HepG2 (cell line): ENCODE results near the gene SLC5A6. TPM values are rescaled to one million over a fixed set of nuclear protein-coding genes. Genes with fewer than 3 reads are reported as not detected.
A peak's percentile ranks its signal among the peaks of the same experiment; 100 is the strongest.

Source experiments
- ATAC-seq: fragments of 200-7000 bp; cut with Tn5 transposase; 3 replicates; pipeline ENCODE4 v1.9.1; 2020; ENCODE audit warnings: mild to moderate bottlenecking, moderate library complexity
- BruUV-seq: library from RNA; stranded (reverse); fragments of 400-500 nt; replicated peaks from 2 replicates; lab custom pipeline; 2021; lab: Mats Ljungman, UMichigan
- CTCF ChIA-PET: fragments of 300-600 bp; formaldehyde crosslinking; extraction: SDS; loops from one replicate; lab custom pipeline; 2021; ENCODE audit warnings: low total read pairs, inconsistent platforms, low intra/inter-chr PET ratio; lab: Yijun Ruan, JAX
- POLR2A ChIA-PET: fragments of 350-600 bp; sonication (Branson Sonifier 250); formaldehyde crosslinking; loops from one replicate; lab custom pipeline; 2020; ENCODE audit warnings: antibody characterized with exemption, inconsistent platforms; lab: Yijun Ruan, JAX
- DNase-seq: peaks from one replicate; pipeline ENCODE4 v3.0.0-alpha.2; 2015; ENCODE audit warnings: low spot score
- FAIRE-seq: peaks from 3 replicates; lab custom pipeline; 2011; peaks lifted over from hg19 to GRCh38; lab: Jason Lieb, UNC
- H2AFZ ChIP-seq: one replicate; pipeline ENCODE4 v1.6.1; 2011; ENCODE audit warnings: low read length, inconsistent platforms
- H3K27ac ChIP-seq: fragments of 300-600 bp; 3 replicates; pipeline ENCODE4 v1.8.0; 2011; ENCODE audit warnings: mixed run types, mild to moderate bottlenecking, mixed read lengths, low read length, inconsistent platforms; ENCODE audit not compliant: insufficient read depth; ENCODE audit errors: extremely low read length
- H3K27me3 ChIP-seq, 2 experiments: fragments of 200-600 bp in 1 of 2; 2 replicates in 1 of 2; 3 replicates in 1 of 2; pipeline versions ENCODE4 v1.6.0 to v1.8.0; 2011; ENCODE audit warnings: low read length in 2 of 2, mild to moderate bottlenecking in 2 of 2, moderate library complexity in 2 of 2, inconsistent platforms in 1 of 2; ENCODE audit not compliant: insufficient read depth in 2 of 2, control insufficient read depth in 1 of 2
- H3K36me3 ChIP-seq, 2 experiments: fragments of 200-600 bp in 1 of 2; replicated peaks in 1 of 2; 2 replicates in 1 of 2; 3 replicates in 1 of 2; pipeline versions ENCODE4 v1.5.1 to v1.8.0; 2011; ENCODE audit warnings: low read length in 2 of 2, inconsistent platforms in 1 of 2; ENCODE audit not compliant: insufficient read depth in 2 of 2, control insufficient read depth in 1 of 2
- H3K4me1 ChIP-seq: 2 replicates; pipeline ENCODE4 v1.5.1; 2012; ENCODE audit warnings: low read length, inconsistent platforms; ENCODE audit not compliant: insufficient read depth
- H3K4me2 ChIP-seq: 2 replicates; pipeline ENCODE4 v1.6.0; 2011; ENCODE audit warnings: low read depth, low read length, inconsistent platforms
- H3K4me3 ChIP-seq, 3 experiments: fragments of 200-600 bp in 1 of 3; sonication (generic), shearing (Covaris generic) in 1 of 3; replicated peaks in 1 of 3; 2 replicates each; pipeline ENCODE4 v1.5.1; 2011 to 2016; ENCODE audit warnings: low read length in 3 of 3, inconsistent platforms in 2 of 3, low read depth in 2 of 3, mild to moderate bottlenecking in 2 of 3, control low read depth in 1 of 3, mixed read lengths in 1 of 3; ENCODE audit not compliant: insufficient read depth in 1 of 3
- H3K79me2 ChIP-seq: one replicate; pipeline ENCODE4 v1.6.1; 2011; ENCODE audit warnings: low read length, inconsistent platforms; ENCODE audit not compliant: insufficient read depth
- H3K9ac ChIP-seq: 2 replicates; pipeline ENCODE4 v1.6.0; 2011; ENCODE audit warnings: mild to moderate bottlenecking, low read depth, low read length, inconsistent platforms; ENCODE audit not compliant: insufficient read depth
- H3K9me3 ChIP-seq: 2 replicates; pipeline ENCODE4 v1.5.1; 2012; ENCODE audit warnings: mild to moderate bottlenecking, low read length
- H4K20me1 ChIP-seq: 2 replicates; pipeline ENCODE4 v1.6.0; 2011; ENCODE audit warnings: inconsistent platforms, mild to moderate bottlenecking, low read length, moderate library complexity; ENCODE audit not compliant: insufficient read depth
- CREB1 ChIP-seq, 2 experiments: fragments of 450-650 bp in 1 of 2; IDR thresholded peaks; 2 replicates each; pipeline ENCODE4 v1.6.1; 2016 to 2017; ENCODE audit warnings: control low read depth in 1 of 2, mild to moderate bottlenecking in 1 of 2, missing compliant biosample characterization in 1 of 2, missing genetic modification characterization in 1 of 2
- NKX3-1 ChIP-seq: sonication (generic); formaldehyde crosslinking; IDR thresholded peaks from 2 replicates; pipeline ENCODE4 v1.5.0; 2020; ENCODE audit warnings: missing genetic modification reagents
- RNF2 ChIP-seq: fragments of 450-650 bp; conservative IDR thresholded peaks from 2 replicates; pipeline ENCODE4 v1.6.1; 2016; ENCODE audit warnings: low read depth
- ZNF205 ChIP-seq: IDR thresholded peaks from 2 replicates; pipeline ENCODE4 v1.6.1; 2018; ENCODE audit warnings: missing biosample characterization, missing genetic modification reagents
- ZNF274 ChIP-seq: sonication (generic); formaldehyde crosslinking; IDR thresholded peaks from 2 replicates; pipeline ENCODE4 v1.5.1; 2020; ENCODE audit warnings: mild to moderate bottlenecking, missing genetic modification reagents
- ZNF83 ChIP-seq: sonication (generic); formaldehyde crosslinking; IDR thresholded peaks from 2 replicates; pipeline ENCODE4 v1.4.0; 2020; ENCODE audit warnings: missing genetic modification reagents, mild to moderate bottlenecking, borderline replicate concordance
- WGBS: methylation state at CpG from one replicate; pipeline ENCODE4 v1.1.6; 2017; ENCODE audit warnings: low lambda C conversion rate; 5-methylcytosine and 5-hydroxymethylcytosine counted together
- in situ Hi-C: cut with HindIII; loops from 2 replicates; pipeline ENCODE4 v1.10.0; 2017; ENCODE audit warnings: low pct_unique_long_range_greater_than_20kb; ENCODE audit not compliant: extremely low pct_ligation_motif_present
- intact Hi-C: fragments of 100-400 bp; cut with micrococcal nuclease; formaldehyde crosslinking; loops from one replicate; pipeline ENCODE4 v1.10.0; 2022; ENCODE audit not compliant: unreplicated experiment
- polyA plus RNA-seq, 8 experiments: library from polyadenylated mRNA; depleted of rRNA in 3 of 8; stranded (reverse) in 7 of 8; unstranded in 1 of 8; fragments of >200 nt; fragmentation: Illumina TruSeq in 4 of 8; extraction: Trizol in 4 of 8; gene quantifications; 2 replicates each; pipeline versions ENCODE4 v1.2.1 to v1.2.3, GENCODE V29; 2011 to 2016; ENCODE audit warnings: low read depth in 4 of 8, missing spikeins in 1 of 8, mixed read lengths in 1 of 8; ENCODE audit not compliant: insufficient read depth in 1 of 8
- total RNA-seq, 5 experiments: library from RNA; depleted of rRNA; stranded (reverse); fragments of >200 nt; fragmentation: Illumina TruSeq; extraction: Trizol; gene quantifications; 2 replicates each; pipeline ENCODE4 v1.2.3, GENCODE V29; 2016; ENCODE audit warnings: low read depth in 1 of 5

Gene SLC5A6
- total and polyA plus RNA-seq, 2 of the 13 experiments (the other 11 are each of a cell fraction or from before 2014, with no cell fraction given) = 135 to 417 TPM

- TF ChIP-seq ZNF205 (CRISPR knock-in tag) (peak; percentile 50; the same call in 1 of the 2 replicates), RNF2 (0 out of 2 replicates have a peak, but pooled peaks have one; percentile 46)
These were observed 5.4 kb upstream of the SLC5A6 start, which contains the start of gene CAD (continued) for GRCh38 chr2:27217173-27218121.

DNA sequence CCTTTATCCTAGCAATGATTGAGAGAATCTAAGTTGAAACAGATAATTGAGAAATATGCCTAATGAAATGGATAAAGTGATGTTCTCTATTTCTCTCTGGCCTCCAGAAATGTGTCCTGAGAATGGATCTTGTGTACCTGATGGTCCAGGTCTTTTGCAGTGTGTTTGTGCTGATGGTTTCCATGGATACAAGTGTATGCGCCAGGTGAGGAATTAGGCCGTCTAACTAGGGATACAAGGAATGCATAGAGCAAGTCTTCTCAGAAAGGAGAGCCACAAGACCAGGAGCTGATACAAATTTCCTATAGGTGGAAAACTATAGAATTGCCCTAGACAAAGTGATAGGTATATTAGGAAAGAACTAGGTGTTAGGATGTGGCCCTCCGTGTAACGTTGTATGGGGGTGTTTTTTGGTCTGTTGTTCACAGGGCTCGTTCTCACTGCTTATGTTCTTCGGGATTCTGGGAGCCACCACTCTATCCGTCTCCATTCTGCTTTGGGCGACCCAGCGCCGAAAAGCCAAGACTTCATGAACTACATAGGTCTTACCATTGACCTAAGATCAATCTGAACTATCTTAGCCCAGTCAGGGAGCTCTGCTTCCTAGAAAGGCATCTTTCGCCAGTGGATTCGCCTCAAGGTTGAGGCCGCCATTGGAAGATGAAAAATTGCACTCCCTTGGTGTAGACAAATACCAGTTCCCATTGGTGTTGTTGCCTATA is 4.5 kb upstream of the SLC5A6 start:
- H3K36me3 ChIP-seq = peaks cover 7 to 46% of the 10 kb centered on the region in 2 experiments
- no peak overlapping the region for H3K9ac ChIP-seq
- H3K4me3 ChIP-seq = no peak overlapping the region
- in situ Hi-C loops (no loop called here), intact Hi-C loops (no loop called here)
- POLR2A ChIA-PET = no interaction called here
- ATAC-seq = no peak
- H3K27me3 ChIP-seq = no peaks in the 10 kb centered on the region; a peak in 1 of 5 replicates
- H3K79me2 ChIP-seq = peaks cover 15% of the 10 kb centered on the region
- peaks cover 40% of the 10 kb centered on the region for H3K4me1 ChIP-seq
- peak overlapping the region; percentile 57; the same call in 1 of the 2 replicates for H3K4me2 ChIP-seq
- WGBS = 97% methylated on average over 13 of the region's 13 CpGs
- DNase-seq = no peak
- FAIRE-seq = no peak
- no peaks in the 10 kb centered on the region for H3K9me3 ChIP-seq
- no peak overlapping the region for H2AFZ ChIP-seq
- no peak for TF ChIP-seq ZNF274
- TF ChIP-seq CREB1 (IDR thresholded peaks at IDR 0.05) = no peak
- no peak for TF ChIP-seq CREB1 (CRISPR knock-in tag; IDR thresholded peaks at IDR 0.05)
- TF ChIP-seq NKX3-1 = no peak
- TF ChIP-seq ZNF83 (CRISPR knock-in tag) = no peak
- CTCF ChIA-PET = no interaction called here
- BruUV-seq = no TSS peak
- H3K27ac ChIP-seq = peak overlapping the region; percentile 9
- no peaks in the 10 kb centered on the region for H4K20me1 ChIP-seq
